Loucy (cell line): ENCODE data around the gene FTO.

Source experiments
- H2AFZ ChIP-seq: fragments of 200-600 bp; sonication (generic); 2 replicates; pipeline ENCODE4 v1.6.0; 2016; ENCODE audit warnings: antibody characterized with exemption, mild to moderate bottlenecking, low read length, moderate library complexity
- H3F3A ChIP-seq: fragments of 200-600 bp; 2 replicates; pipeline ENCODE4 v1.6.0; 2016; ENCODE audit warnings: antibody characterized with exemption, low read depth, mild to moderate bottlenecking
- H3K27me3 ChIP-seq: fragments of 200-600 bp; sonication (generic); 2 replicates; pipeline ENCODE4 v1.6.1; 2014; ENCODE audit warnings: low read length, mild to moderate bottlenecking; ENCODE audit not compliant: insufficient read depth, poor library complexity, severe bottlenecking
- H3K36me3 ChIP-seq: fragments of 200-600 bp; sonication (generic); 2 replicates; pipeline ENCODE4 v1.6.1; 2016; ENCODE audit warnings: low read length; ENCODE audit not compliant: insufficient read depth
- H3K4me1 ChIP-seq: fragments of 200-600 bp; sonication (generic); 2 replicates; pipeline ENCODE4 v1.5.1; 2014; ENCODE audit warnings: low read length, mild to moderate bottlenecking; ENCODE audit not compliant: insufficient read depth, poor library complexity, severe bottlenecking
- H3K4me2 ChIP-seq: fragments of 200-600 bp; sonication (generic); 2 replicates; pipeline ENCODE4 v1.6.0; 2014; ENCODE audit warnings: antibody characterized with exemption, low read length, low read depth, mild to moderate bottlenecking; ENCODE audit not compliant: poor library complexity, severe bottlenecking
- H3K4me3 ChIP-seq: fragments of 200-600 bp; sonication (generic); 2 replicates; pipeline ENCODE4 v1.5.1; 2014; ENCODE audit warnings: low read length, mild to moderate bottlenecking, mixed read lengths; ENCODE audit not compliant: poor library complexity, severe bottlenecking
- H3K79me2 ChIP-seq: fragments of 200-600 bp; sonication (generic); 2 replicates; pipeline ENCODE4 v1.6.1; 2014; ENCODE audit warnings: low read length; ENCODE audit not compliant: insufficient read depth
- H3K9ac ChIP-seq: fragments of 200-600 bp; sonication (generic); 2 replicates; pipeline ENCODE4 v1.6.0; 2014; ENCODE audit warnings: mild to moderate bottlenecking, low read depth, low read length, moderate library complexity; ENCODE audit not compliant: poor library complexity, severe bottlenecking
- H3K9me2 ChIP-seq: fragments of 200-600 bp; sonication (generic); replicated peaks from 2 replicates; pipeline ENCODE4 v1.6.1; 2016; ENCODE audit warnings: low read depth, low read length, mixed read lengths
- H3K9me3 ChIP-seq: fragments of 200-600 bp; sonication (generic); 2 replicates; pipeline ENCODE4 v1.6.1; 2014; ENCODE audit warnings: mild to moderate bottlenecking, antibody characterized with exemption, low read length, low read depth; ENCODE audit not compliant: insufficient read depth
- H4K20me1 ChIP-seq: fragments of 200-600 bp; sonication (generic); 2 replicates; pipeline ENCODE4 v1.6.0; 2014; ENCODE audit warnings: antibody characterized with exemption, low read length, mild to moderate bottlenecking; ENCODE audit not compliant: insufficient read depth, poor library complexity, severe bottlenecking
- EZH2phosphoT487 ChIP-seq: fragments of 200-600 bp; IDR thresholded peaks from 2 replicates; pipeline ENCODE4 v1.6.1; 2018; ENCODE audit warnings: antibody characterized with exemption, mild to moderate bottlenecking, moderate library complexity, borderline replicate concordance
- TF ChIP-seq, protein P1 (sequence below): fragments of 200-600 bp; sonication (generic); conservative IDR thresholded peaks from 2 replicates; pipeline ENCODE4 v1.5.1; 2014; ENCODE audit warnings: mild to moderate bottlenecking, antibody characterized with exemption, low read length

FTO gene

DNA sequence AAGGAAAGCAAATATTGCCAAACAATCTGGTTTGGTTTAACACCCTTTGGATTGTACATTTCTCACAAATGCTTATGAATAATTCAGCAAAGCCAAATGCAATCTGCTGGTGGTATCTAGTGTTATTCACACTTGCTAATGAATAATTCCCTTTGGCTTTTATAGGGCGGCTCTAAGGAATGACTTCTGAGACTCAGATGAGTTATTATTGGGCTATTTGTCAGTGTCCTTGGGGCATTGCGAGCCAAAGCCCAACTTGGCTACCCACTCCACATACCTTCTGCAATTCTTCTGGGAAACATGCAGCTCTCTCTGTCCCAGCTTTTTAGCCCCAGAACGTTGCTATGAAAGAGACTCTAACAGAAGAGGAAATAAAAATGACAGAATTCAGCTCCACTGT lies 41.1 kb downstream of the FTO start:
- no peak overlapping the region for H2AFZ ChIP-seq
- H3K79me2 ChIP-seq: peaks cover 79% of the 10 kb centered on the region
- no peaks in the 10 kb centered on the region for H3K36me3 ChIP-seq
- H3K4me2 ChIP-seq: no peak overlapping the region
- no peak overlapping the region for H3K4me3 ChIP-seq
- peaks cover 19% of the 10 kb centered on the region for H3K4me1 ChIP-seq
- peaks cover 4% of the 10 kb centered on the region; the same call in 1 of the 2 replicates for H3K9me3 ChIP-seq
- H4K20me1 ChIP-seq: no peaks in the 10 kb centered on the region
- H3K9ac ChIP-seq: no peak overlapping the region
- H3F3A ChIP-seq: no peaks in the 10 kb centered on the region
- TF ChIP-seq EZH2phosphoT487: no peak
- no peaks in the 10 kb centered on the region for H3K27me3 ChIP-seq
- no peaks in the 10 kb centered on the region for H3K9me2 ChIP-seq

DNA sequence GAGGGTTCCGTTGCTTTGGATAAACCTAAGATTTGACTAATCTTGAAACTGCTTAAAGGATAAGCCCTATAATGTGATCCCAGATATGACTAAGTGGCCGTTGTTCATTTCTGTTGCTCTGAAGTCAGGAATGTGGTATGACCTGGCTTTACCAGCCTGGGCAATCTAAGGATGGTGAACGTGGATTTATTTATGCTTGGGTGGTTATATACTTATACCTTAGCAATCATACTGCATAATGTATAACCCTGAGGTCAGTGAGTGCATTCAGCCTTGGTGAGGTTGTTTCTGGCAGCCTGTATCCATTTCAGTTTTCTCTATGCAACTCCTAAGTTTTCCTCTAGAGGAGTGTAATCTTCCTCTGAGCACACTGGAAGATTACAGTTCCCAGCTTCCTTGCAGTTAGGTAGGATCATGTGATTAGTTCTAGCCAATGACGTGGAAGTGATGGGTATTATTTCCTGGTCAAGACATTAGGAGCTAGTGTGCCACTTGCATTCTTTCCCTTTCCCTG lies 41.9 kb downstream of the FTO start:
- peaks cover 16% of the 10 kb centered on the region for H3K4me1 ChIP-seq

DNA sequence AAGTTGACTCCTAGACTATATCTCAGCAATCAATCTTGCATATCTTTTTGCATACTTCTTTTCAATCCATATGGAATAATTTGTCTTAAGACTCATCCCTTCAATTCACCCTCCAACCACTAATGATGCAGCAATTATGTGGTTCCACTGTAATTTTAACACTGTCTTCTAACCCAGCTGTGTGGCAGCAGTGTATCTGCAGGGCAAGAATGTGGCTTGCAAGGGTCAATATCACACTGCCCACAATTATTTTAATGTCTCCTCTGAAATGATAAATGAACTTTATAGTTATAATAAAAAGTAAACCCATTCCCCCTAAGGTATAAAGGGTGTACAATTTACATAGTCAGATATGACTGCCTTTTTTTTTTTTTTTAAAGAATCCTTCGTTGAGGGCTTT lies 48.6 kb downstream of the FTO start:
- H3K36me3 ChIP-seq: no peaks in the 10 kb centered on the region
- no peaks in the 10 kb centered on the region for H3K27me3 ChIP-seq
- no peak for TF ChIP-seq EZH2phosphoT487
- TF ChIP-seq, protein P1, sequence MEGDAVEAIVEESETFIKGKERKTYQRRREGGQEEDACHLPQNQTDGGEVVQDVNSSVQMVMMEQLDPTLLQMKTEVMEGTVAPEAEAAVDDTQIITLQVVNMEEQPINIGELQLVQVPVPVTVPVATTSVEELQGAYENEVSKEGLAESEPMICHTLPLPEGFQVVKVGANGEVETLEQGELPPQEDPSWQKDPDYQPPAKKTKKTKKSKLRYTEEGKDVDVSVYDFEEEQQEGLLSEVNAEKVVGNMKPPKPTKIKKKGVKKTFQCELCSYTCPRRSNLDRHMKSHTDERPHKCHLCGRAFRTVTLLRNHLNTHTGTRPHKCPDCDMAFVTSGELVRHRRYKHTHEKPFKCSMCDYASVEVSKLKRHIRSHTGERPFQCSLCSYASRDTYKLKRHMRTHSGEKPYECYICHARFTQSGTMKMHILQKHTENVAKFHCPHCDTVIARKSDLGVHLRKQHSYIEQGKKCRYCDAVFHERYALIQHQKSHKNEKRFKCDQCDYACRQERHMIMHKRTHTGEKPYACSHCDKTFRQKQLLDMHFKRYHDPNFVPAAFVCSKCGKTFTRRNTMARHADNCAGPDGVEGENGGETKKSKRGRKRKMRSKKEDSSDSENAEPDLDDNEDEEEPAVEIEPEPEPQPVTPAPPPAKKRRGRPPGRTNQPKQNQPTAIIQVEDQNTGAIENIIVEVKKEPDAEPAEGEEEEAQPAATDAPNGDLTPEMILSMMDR: no peak
- H3K9ac ChIP-seq: no peak overlapping the region
- H2AFZ ChIP-seq: no peak overlapping the region
- no peaks in the 10 kb centered on the region for H4K20me1 ChIP-seq
- H3K9me2 ChIP-seq: no peaks in the 10 kb centered on the region
- peaks cover 54% of the 10 kb centered on the region for H3K79me2 ChIP-seq
- H3F3A ChIP-seq: peaks cover 4% of the 10 kb centered on the region; the same call in 1 of the 2 replicates
- H3K4me2 ChIP-seq: no peak overlapping the region
- H3K4me1 ChIP-seq: peaks cover 7% of the 10 kb centered on the region
- H3K4me3 ChIP-seq: no peak overlapping the region
- H3K9me3 ChIP-seq: peaks cover 4% of the 10 kb centered on the region; the same call in 1 of the 2 replicates

More for the DNA sequence above, 41.9 kb downstream of the FTO start:
- no peaks in the 10 kb centered on the region for H3K9me2 ChIP-seq
- no peak overlapping the region for H3K9ac ChIP-seq
- H3K4me2 ChIP-seq: no peak overlapping the region
- H3K27me3 ChIP-seq: no peaks in the 10 kb centered on the region
- peaks cover 77% of the 10 kb centered on the region for H3K79me2 ChIP-seq
- TF ChIP-seq EZH2phosphoT487: no peak
- TF ChIP-seq, protein P1: no peak
- H3K9me3 ChIP-seq: peaks cover 4% of the 10 kb centered on the region; the same call in 1 of the 2 replicates
- H4K20me1 ChIP-seq: no peaks in the 10 kb centered on the region
- H3K4me3 ChIP-seq: no peak overlapping the region
- no peaks in the 10 kb centered on the region for H3F3A ChIP-seq
- no peak overlapping the region for H2AFZ ChIP-seq
- no peaks in the 10 kb centered on the region for H3K36me3 ChIP-seq

DNA sequence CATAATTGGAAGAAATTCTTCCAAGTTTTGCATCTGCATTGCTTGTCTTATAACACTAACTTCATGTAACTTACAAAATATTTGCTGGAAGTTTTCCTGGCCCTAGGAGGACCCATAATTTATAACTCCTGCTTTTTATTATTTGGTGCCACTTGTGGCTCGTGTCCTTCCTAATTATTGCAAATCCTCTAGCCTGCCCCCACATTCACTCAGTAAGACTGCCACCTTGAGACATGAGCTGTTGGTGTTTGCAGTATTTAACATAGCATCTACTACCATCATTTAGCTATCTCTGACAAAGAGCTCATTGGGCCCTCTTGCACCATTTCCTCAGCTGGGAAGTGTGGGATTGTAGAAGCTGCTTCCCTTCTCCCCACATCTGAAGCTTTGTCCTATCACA lies 49.5 kb downstream of the FTO start:
- Histone ChIP-seq H3K27me3 (no peaks in the 10 kb centered on the region), H3K9ac (no peak overlapping the region), H3K4me1 (peaks cover 7% of the 10 kb centered on the region), H3K9me3 (no peaks in the 10 kb centered on the region), H3K9me2 (no peaks in the 10 kb centered on the region), H4K20me1 (no peaks in the 10 kb centered on the region), H3K36me3 (no peaks in the 10 kb centered on the region), H3K79me2 (peaks cover 55% of the 10 kb centered on the region), H3K4me2 (no peak overlapping the region), H3F3A (peaks cover 4% of the 10 kb centered on the region; the same call in 1 of the 2 replicates), H3K4me3 (no peak overlapping the region), H2AFZ (no peak overlapping the region)
- TF ChIP-seq, protein P1: peak; percentile 33; the same call in 1 of the 2 replicates
- TF ChIP-seq EZH2phosphoT487: no peak
